ENCODE data around the gene SDCCAG8.

SDCCAG8 gene

DNA sequence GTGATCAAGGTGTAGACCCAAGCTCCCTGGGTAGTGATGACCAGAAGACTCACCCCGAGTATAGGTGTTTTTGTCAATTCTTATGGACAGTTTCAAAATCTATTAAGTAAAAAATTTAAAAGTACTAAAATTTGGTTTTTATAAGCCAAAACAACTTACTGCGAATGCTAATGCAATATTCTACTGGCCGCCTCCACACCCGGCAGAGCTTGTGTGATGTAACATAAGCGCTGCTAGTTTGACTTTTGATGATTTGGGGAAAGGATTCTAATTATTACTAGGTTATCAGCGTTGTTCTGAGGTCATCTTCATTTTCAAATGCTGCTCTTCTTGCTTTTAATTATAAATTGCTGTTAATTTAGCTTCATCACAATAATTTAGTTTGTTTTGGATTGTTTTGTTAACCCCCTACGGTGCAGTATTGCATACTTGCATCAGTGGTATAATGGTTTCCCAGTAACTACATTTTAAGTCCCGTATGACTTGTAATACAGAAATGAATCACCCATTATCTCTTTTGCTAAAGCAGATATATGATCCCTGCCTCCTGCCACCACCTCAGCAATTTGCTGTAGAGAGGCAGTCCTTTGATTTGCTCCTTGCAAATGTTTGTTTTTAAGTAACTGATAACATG, 178.0 kb downstream of the SDCCAG8 start (continued):
- TF ChIP-seq ZNF596 (tag by site-specific recombination; IDR thresholded peaks at IDR 0.05): 0 out of 2 replicates have a peak, but pooled peaks have one; percentile 3
- peak; percentile 85 for TF ChIP-seq TCF7L2 (IDR thresholded peaks at IDR 0.05; ENCODE audit: borderline replicate concordance, low read depth, low read length)
- TF ChIP-seq ZNF391 (tag by site-specific recombination; IDR thresholded peaks at IDR 0.05; ENCODE audit: borderline replicate concordance, low read depth): peak; percentile 36; the same call in 1 of the 2 replicates
- 0 out of 2 replicates have a peak, but pooled peaks have one; percentile 28 for TF ChIP-seq ZNF146 (tag by site-specific recombination; IDR thresholded peaks at IDR 0.05)
- peak; percentile 48; the same call in 1 of the 2 replicates for TF ChIP-seq ZNF561 (tag by site-specific recombination; IDR thresholded peaks at IDR 0.05; ENCODE audit: borderline replicate concordance)
- peak; percentile 60; the same call in 1 of the 2 replicates for TF ChIP-seq PRDM1 (tag by site-specific recombination; IDR thresholded peaks at IDR 0.05)
- no peak for TF ChIP-seq ZNF140 (tag by site-specific recombination; IDR thresholded peaks at IDR 0.05)
- TF ChIP-seq WT1 (tag by site-specific recombination; IDR thresholded peaks at IDR 0.05): peak; percentile 92
- TF ChIP-seq, protein P1, sequence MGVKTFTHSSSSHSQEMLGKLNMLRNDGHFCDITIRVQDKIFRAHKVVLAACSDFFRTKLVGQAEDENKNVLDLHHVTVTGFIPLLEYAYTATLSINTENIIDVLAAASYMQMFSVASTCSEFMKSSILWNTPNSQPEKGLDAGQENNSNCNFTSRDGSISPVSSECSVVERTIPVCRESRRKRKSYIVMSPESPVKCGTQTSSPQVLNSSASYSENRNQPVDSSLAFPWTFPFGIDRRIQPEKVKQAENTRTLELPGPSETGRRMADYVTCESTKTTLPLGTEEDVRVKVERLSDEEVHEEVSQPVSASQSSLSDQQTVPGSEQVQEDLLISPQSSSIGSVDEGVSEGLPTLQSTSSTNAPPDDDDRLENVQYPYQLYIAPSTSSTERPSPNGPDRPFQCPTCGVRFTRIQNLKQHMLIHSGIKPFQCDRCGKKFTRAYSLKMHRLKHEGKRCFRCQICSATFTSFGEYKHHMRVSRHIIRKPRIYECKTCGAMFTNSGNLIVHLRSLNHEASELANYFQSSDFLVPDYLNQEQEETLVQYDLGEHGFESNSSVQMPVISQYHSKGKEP (tag by site-specific recombination; IDR thresholded peaks at IDR 0.05): peak; percentile 98
- TF ChIP-seq ZNF366 (tag by site-specific recombination; conservative IDR thresholded peaks at IDR 0.05): peak; percentile 86
- no peak for TF ChIP-seq ZNF514 (tag by site-specific recombination; IDR thresholded peaks at IDR 0.05)
- TF ChIP-seq SP3 (tag by site-specific recombination; IDR thresholded peaks at IDR 0.05): no peak
- peak; percentile 95 for TF ChIP-seq ZEB2 (tag by site-specific recombination; IDR thresholded peaks at IDR 0.05)
- peak; percentile 70 for TF ChIP-seq GFI1B (tag by site-specific recombination; IDR thresholded peaks at IDR 0.05)
- TF ChIP-seq IKZF3 (tag by site-specific recombination; IDR thresholded peaks at IDR 0.05): peak; percentile 46; the same call in 1 of the 2 replicates
- TF ChIP-seq ZNF292 (tag by site-specific recombination; IDR thresholded peaks at IDR 0.05; ENCODE audit: borderline replicate concordance, low read depth): no peak
- TF ChIP-seq ZNF174 (tag by site-specific recombination; IDR thresholded peaks at IDR 0.05): no peak
- peak; percentile 71 for TF ChIP-seq ZNF10 (tag by site-specific recombination; IDR thresholded peaks at IDR 0.05)
- TF ChIP-seq ZNF24 (tag by site-specific recombination; IDR thresholded peaks at IDR 0.05): peak; percentile 90
- 0 out of 2 replicates have a peak, but pooled peaks have one; percentile 36 for TF ChIP-seq OVOL3 (tag by site-specific recombination; IDR thresholded peaks at IDR 0.05)
- peak; percentile 93 for TF ChIP-seq BCL11A (tag by site-specific recombination; IDR thresholded peaks at IDR 0.05; ENCODE audit: low read depth)
- TF ChIP-seq, protein P2, sequence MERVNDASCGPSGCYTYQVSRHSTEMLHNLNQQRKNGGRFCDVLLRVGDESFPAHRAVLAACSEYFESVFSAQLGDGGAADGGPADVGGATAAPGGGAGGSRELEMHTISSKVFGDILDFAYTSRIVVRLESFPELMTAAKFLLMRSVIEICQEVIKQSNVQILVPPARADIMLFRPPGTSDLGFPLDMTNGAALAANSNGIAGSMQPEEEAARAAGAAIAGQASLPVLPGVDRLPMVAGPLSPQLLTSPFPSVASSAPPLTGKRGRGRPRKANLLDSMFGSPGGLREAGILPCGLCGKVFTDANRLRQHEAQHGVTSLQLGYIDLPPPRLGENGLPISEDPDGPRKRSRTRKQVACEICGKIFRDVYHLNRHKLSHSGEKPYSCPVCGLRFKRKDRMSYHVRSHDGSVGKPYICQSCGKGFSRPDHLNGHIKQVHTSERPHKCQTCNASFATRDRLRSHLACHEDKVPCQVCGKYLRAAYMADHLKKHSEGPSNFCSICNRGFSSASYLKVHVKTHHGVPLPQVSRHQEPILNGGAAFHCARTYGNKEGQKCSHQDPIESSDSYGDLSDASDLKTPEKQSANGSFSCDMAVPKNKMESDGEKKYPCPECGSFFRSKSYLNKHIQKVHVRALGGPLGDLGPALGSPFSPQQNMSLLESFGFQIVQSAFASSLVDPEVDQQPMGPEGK (tag by site-specific recombination; IDR thresholded peaks at IDR 0.05): peak; percentile 56
- peak; percentile 93 for TF ChIP-seq OSR2 (tag by site-specific recombination; IDR thresholded peaks at IDR 0.05)
- TF ChIP-seq BCL11B (tag by site-specific recombination; IDR thresholded peaks at IDR 0.05; ENCODE audit: low read depth): peak; percentile 70; the same call in 1 of the 2 replicates
- TF ChIP-seq KLF10 (tag by site-specific recombination; IDR thresholded peaks at IDR 0.05): peak; percentile 67
- TF ChIP-seq, protein P3, sequence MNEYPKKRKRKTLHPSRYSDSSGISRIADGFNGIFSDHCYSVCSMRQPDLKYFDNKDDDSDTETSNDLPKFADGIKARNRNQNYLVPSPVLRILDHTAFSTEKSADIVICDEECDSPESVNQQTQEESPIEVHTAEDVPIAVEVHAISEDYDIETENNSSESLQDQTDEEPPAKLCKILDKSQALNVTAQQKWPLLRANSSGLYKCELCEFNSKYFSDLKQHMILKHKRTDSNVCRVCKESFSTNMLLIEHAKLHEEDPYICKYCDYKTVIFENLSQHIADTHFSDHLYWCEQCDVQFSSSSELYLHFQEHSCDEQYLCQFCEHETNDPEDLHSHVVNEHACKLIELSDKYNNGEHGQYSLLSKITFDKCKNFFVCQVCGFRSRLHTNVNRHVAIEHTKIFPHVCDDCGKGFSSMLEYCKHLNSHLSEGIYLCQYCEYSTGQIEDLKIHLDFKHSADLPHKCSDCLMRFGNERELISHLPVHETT (tag by site-specific recombination; IDR thresholded peaks at IDR 0.05): 0 out of 2 replicates have a peak, but pooled peaks have one; percentile 61
- TF ChIP-seq ZNF138 (tag by site-specific recombination; IDR thresholded peaks at IDR 0.05; ENCODE audit: borderline replicate concordance): no peak
- TF ChIP-seq, protein P4, sequence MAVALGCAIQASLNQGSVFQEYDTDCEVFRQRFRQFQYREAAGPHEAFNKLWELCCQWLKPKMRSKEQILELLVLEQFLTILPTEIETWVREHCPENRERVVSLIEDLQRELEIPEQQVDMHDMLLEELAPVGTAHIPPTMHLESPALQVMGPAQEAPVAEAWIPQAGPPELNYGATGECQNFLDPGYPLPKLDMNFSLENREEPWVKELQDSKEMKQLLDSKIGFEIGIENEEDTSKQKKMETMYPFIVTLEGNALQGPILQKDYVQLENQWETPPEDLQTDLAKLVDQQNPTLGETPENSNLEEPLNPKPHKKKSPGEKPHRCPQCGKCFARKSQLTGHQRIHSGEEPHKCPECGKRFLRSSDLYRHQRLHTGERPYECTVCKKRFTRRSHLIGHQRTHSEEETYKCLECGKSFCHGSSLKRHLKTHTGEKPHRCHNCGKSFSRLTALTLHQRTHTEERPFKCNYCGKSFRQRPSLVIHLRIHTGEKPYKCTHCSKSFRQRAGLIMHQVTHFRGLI (tag by site-specific recombination; IDR thresholded peaks at IDR 0.05): no peak
- peak; percentile 77 for TF ChIP-seq FEZF1 (tag by site-specific recombination; IDR thresholded peaks at IDR 0.05)
- TF ChIP-seq, protein P5, sequence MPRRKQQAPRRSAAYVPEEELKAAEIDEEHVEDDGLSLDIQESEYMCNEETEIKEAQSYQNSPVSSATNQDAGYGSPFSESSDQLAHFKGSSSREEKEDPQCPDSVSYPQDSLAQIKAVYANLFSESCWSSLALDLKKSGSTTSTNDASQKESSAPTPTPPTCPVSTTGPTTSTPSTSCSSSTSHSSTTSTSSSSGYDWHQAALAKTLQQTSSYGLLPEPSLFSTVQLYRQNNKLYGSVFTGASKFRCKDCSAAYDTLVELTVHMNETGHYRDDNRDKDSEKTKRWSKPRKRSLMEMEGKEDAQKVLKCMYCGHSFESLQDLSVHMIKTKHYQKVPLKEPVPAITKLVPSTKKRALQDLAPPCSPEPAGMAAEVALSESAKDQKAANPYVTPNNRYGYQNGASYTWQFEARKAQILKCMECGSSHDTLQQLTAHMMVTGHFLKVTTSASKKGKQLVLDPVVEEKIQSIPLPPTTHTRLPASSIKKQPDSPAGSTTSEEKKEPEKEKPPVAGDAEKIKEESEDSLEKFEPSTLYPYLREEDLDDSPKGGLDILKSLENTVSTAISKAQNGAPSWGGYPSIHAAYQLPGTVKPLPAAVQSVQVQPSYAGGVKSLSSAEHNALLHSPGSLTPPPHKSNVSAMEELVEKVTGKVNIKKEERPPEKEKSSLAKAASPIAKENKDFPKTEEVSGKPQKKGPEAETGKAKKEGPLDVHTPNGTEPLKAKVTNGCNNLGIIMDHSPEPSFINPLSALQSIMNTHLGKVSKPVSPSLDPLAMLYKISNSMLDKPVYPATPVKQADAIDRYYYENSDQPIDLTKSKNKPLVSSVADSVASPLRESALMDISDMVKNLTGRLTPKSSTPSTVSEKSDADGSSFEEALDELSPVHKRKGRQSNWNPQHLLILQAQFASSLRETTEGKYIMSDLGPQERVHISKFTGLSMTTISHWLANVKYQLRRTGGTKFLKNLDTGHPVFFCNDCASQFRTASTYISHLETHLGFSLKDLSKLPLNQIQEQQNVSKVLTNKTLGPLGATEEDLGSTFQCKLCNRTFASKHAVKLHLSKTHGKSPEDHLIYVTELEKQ (tag by site-specific recombination; IDR thresholded peaks at IDR 0.05; ENCODE audit: borderline replicate concordance): peak; percentile 90; the same call in 1 of the 2 replicates

All from HEK293 (cell line).